A549 (cell line): Measurements from ENCODE around the gene METTL24.

Source experiments
- JUN ChIP-seq, 2 experiments: fragments of >200 bp; sonication (Bioruptor Twin); formaldehyde crosslinking; IDR thresholded peaks; 2 replicates in 1 of 2; 3 replicates in 1 of 2; pipeline ENCODE4 v1.6.1; 2016 to 2017
- POLR2A ChIP-seq: IDR thresholded peaks from 2 replicates; pipeline ENCODE4 v1.6.1; 2012; ENCODE audit warnings: mild to moderate bottlenecking, low read length
- TF ChIP-seq, protein P1 (sequence below): fragments of >200 bp; sonication (Bioruptor Twin); formaldehyde crosslinking; IDR thresholded peaks from 3 replicates; pipeline ENCODE4 v1.5.1; 2016

DNA sequence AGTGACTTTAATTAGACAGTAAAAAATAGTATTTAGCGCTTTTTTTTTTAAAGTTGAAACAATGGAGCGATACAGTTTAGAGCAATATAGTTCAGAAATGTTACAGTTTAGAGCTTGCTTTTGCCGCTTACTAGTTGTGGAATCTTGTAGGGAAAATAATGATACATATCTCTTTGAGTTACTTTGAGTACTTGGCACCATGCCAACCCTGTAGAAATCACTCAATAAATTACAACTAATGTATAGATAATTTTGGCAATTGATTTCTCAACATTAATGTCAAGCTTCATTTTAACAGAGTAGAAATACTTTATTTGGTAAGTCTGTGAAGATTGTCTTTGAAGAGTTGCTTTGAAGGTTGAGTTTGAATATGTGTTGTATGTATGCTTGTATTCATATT is 150.5 kb downstream of the METTL24 start:
- TF ChIP-seq, protein P1, sequence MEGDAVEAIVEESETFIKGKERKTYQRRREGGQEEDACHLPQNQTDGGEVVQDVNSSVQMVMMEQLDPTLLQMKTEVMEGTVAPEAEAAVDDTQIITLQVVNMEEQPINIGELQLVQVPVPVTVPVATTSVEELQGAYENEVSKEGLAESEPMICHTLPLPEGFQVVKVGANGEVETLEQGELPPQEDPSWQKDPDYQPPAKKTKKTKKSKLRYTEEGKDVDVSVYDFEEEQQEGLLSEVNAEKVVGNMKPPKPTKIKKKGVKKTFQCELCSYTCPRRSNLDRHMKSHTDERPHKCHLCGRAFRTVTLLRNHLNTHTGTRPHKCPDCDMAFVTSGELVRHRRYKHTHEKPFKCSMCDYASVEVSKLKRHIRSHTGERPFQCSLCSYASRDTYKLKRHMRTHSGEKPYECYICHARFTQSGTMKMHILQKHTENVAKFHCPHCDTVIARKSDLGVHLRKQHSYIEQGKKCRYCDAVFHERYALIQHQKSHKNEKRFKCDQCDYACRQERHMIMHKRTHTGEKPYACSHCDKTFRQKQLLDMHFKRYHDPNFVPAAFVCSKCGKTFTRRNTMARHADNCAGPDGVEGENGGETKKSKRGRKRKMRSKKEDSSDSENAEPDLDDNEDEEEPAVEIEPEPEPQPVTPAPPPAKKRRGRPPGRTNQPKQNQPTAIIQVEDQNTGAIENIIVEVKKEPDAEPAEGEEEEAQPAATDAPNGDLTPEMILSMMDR, result no peak
- TF ChIP-seq JUN (IDR thresholded peaks at IDR 0.05), result no peak
- TF ChIP-seq POLR2A, result no peak
